Fibroblast of skin of right quadriceps (primary cell): ENCODE measurements around the gene EXOC4.

Experiments
- DNase-seq: peaks from one replicate; pipeline ENCODE4 v3.0.0-alpha.2; 2013

EXOC4 gene

DNA sequence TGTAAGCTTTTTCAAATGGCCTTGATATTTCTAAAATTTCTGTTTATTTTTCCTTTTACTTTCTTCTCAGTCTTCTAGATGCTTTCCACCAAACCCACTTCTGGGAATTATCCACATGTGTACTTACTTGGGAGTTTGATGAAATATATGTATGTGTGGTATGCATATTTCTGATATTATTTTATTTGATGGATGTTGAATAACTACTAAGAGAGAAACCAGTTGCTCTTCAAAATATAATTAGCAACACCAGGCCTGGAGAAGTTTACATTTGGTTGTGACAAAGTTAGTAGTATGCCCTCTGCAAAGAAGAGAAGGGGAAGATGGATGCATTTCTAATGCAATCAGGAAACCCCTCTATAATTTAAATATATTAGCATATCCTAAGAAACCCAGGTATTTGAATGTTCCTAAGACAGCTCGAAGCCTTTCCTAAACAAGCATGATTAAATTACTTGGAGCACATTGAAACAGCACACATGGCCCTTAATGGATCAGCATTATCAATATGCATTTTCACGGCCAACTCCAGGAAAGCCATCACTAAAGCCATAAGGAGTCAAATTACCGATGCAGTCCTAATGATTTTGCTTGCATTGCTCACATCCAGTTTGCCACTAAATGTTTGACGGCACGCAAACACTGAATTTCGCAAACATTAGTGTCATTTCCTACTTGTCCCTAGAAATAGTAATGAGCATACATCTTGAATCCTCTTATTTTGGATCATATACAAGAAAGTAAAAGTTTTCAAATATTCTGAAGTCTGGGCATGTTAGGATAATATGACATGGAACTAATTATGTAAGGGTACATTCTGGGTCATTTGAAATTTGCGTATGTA lies 393.8 kb downstream of the EXOC4 start:
- no peak for DNase-seq

GRCh38 chr7:133649593-133649992 lies 396.7 kb downstream of the EXOC4 start:
- peak; percentile 22 for DNase-seq

- peak; percentile 73 for DNase-seq
Measured at GRCh38 chr7:133650069-133650468, 397.2 kb downstream of the EXOC4 start.

DNA sequence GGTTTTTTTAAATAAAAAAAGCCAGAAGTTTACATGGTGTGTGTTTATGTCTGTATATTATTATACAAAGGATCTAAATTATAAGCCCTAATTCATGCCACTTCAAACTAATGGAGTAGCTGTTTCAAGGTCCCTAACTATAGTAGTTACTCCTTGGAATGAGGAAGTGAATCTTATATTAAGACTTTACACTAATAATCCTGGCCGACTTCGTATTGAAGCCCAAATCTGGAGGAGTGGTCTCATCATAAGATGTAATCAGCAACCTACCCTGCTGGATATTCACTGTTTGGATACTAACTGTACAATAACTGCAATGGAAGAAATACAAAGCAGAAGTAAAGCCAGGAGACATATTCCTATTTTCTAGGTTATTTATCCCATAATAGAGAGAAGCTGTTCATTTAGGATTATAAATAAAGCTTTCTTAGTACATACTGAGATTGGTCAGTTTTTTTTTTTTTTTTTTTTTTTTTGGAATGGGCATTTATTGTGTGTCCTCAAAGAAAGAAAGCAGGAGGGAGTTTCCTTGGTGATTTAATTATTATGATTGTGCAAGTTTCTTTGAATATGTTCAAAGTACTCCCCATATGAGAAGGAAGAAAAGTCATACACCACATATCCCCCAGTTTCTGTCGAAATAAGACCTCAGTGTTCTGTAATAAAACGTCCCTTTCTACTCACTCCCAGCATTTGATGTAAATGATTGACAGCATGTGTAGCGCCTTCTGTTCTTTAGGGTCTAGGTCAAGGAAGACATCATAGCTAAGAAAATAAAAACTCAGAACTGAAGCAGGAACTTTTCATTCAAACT lies 397.8 kb downstream of the EXOC4 start:
- peak; percentile 9 for DNase-seq

DNA sequence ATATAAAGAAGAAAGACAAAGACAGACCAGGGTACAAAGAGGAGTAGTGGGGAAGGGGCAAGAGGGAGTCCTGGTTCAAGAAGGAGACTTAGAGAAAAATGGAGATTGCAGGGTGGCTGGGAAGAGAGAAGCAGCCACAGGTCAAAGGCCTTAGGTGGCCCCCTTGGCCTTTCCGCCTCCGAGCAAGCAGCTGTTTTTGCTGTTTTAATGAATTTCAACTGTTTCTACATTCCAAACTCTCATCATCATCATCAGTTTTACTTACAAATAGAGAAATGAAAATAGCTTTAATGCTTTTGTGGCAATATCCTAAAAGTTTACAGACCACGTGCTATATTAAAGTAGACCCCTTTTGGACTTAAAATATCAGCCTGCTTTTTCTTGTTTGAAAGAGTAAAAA lies 399.7 kb downstream of the EXOC4 start:
- DNase-seq, result peak; percentile 3

GRCh38 chr7:133654547-133654946 lies 401.7 kb downstream of the EXOC4 start:
- no peak for DNase-seq

GRCh38 chr7:133662276-133662675 lies 409.4 kb downstream of the EXOC4 start:
- DNase-seq, result no peak

- DNase-seq, result no peak
Measured at GRCh38 chr7:133662830-133663229, 410.0 kb downstream of the EXOC4 start.

DNA sequence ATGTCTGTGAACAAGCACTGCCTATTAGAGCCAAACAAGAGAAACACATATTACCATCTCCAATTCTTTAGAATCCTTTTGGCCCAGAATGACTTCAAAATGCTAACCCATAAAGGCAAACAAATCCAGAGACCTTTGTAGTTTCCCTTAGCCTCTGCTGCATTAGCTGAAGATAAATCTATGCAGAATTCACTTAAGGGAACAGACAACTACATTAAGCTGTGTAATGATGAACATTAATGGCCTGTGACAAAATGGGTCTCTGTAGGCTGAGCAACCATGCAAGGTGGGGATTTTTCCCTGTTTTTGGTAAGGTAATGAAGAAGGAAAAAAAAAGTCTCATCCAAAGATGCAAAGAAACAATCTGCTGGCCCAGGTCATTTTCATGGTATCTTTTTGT lies 411.6 kb downstream of the EXOC4 start:
- DNase-seq, result no peak

DNA sequence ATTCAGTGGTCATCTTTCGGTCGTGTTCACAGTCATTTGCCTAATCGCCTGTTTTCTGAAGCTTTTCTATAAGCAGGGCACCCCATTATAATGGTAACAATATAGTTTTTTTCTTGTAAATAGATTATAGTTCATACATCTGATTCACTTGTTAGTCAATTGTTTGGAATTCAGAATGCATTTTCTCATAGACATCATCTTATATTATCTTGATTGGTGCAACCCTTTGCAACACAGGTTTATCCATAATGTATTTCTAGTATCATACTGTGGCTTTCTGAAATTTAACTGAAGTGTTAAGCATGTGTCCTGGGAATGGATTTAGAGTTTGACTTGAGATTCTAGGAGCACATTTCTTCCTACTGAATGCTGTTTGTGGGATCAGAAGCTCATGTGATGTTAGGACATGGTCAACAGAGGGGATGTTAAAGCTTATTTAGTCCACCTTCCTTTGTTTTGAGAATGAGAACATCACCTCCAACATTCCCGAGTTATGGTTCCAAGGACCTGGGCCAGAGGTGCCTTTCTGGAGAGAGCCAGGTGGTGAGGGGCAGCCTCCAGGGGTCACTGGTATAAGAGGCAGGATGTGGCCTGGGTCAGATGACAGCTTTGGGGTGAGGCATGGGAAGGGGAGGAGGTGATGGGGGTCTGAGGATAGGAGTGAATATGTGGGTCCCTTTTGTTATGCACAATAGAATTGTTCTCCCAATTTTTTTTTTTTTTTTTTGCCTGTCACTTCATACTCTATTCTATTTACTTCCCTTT lies 415.6 kb downstream of the EXOC4 start:
- peak; percentile 20 for DNase-seq

DNA sequence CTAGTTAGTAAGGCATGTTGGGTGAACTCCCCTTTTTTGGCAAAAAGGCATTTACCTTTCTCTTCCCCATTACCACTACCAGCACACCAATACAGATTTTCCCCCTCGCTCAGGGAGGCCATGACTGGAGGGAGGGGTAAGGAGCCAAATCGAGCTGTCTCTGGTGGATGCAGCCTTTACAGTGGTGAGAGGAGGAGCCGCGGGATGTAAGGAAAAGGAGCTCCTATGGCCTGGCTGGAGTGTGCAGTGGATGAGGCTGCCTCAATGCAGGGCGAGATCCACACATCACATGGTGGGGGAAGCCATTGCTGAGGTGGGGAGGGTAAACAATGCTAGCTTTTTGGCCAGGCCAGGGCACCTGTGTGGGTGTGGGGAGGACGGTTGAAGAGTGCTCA lies 416.2 kb downstream of the EXOC4 start:
- DNase-seq, result no peak

DNA sequence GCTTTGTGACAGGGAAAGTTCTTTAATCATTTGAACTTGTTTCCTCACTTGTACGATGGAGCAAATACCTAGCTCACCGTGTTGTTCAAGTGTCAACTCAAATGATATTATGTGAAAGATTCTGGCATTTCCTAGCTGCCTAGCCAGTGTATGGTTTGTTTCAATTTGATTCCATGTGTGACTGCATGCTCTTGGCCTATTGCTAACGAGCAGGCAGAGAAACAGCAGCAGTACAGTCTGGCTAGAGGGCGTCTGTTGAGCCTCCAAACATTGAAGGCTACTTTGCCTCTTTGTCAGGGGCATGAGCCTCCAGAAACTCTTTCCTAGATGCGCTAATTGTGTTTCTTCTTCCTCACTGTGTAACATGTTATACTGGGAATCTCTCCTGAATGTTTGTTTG lies 417.4 kb downstream of the EXOC4 start:
- DNase-seq, result no peak

GRCh38 chr7:133672866-133673265 lies 420.0 kb downstream of the EXOC4 start:
- no peak for DNase-seq

- DNase-seq, result no peak
Measured at GRCh38 chr7:133674079-133674763, 421.3 kb downstream of the EXOC4 start.

DNA sequence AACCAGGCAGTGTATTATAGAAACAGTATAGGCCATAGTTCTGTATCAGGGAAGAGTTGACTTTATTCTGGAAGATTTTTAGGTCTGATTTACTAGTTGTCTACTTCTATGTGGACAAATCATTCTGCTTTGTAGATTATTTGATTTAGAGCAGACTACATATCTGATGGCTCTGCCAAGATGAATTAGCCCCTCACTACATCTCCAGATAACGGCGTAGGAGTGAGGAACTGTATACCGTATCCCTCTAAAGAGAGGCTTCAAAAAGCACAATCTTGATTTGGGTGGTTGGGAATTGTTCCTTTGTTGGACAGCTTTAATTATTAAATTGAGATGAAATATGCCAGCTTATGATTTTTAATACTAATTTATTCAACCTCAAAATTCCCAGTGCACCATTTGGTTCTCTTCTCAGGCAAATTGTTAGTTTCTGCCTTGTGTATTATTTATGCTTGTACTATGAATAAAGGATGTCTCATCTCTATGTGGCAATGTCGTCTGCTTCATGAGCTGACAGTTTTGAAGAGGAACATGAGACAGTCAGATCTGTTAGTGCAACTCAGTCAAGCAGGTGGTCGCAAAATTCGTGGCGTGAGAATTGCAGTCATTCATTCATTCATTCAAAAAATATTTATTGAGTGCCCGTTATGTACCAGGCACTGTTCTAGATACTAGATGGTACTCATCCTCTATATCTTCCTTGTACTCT lies 422.8 kb downstream of the EXOC4 start:
- DNase-seq, result no peak

GRCh38 chr7:133676805-133677370 lies 424.0 kb downstream of the EXOC4 start:
- DNase-seq, result no peak

- DNase-seq, result no peak
Measured at GRCh38 chr7:133678137-133678814, 425.4 kb downstream of the EXOC4 start.

DNA sequence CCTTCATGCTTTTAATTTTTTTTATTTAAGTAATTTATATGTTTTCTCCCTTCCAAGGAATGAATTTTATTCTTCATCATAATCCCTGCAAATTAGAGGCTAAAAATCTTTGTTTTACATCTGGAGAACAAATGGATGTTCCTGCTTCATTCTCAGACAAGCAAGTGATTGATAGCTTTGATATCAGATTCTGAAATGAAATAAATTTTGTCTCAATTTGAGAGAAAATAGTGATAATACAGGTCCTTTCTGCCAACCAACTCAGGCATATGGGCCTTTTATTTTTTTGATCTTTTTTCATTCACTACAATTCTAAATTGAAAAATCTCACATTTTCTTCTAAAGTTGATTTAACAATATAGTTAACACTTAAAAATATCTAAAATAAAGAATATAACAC lies 427.1 kb downstream of the EXOC4 start:
- no peak for DNase-seq

DNA sequence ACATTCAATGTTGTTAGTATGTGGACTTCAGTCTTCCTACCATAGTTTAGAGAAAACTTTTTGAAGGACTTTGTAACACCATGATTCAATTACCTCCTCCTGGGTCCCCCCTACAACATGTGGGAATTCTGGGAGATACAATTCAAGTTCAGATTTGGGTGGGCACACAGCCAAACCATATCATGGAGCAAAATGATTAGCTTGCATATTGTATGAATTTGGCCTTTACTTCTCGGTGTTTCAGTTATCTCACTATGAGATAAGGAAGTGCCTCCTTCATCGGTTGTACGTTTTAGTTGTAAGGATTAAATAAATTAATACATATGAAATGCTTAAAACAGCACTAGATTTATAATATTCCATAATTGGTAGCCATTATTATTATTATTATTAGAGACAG lies 428.7 kb downstream of the EXOC4 start:
- no peak for DNase-seq

- no peak for DNase-seq
Measured at GRCh38 chr7:133682364-133683181, 429.7 kb downstream of the EXOC4 start.

DNA sequence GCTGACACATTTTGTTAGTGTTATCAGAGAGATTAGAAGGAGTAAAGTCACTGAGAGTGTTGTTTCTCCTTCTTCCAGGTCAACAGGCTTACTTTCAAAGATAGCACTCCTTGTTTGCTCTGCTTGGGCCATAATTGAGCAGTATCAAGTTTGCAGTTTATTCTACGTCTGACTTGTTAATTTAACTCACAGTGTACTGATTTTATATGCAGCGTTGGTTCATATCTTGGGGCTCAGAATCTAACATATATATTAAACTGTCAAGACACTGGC lies 430.2 kb downstream of the EXOC4 start:
- no peak for DNase-seq
